C4-2B (cell line): Measurements from ENCODE around the gene SOX6.

Source experiments
- H3K27ac ChIP-seq: fragments of 450-650 bp; 2 replicates; pipeline ENCODE4 v1.5.1; 2017
- CTCF ChIP-seq: fragments of 450-650 bp; conservative IDR thresholded peaks from 2 replicates; pipeline ENCODE4 v1.5.1; 2017; ENCODE audit warnings: mild to moderate bottlenecking
- ZFX ChIP-seq: fragments of 450-650 bp; IDR thresholded peaks from 2 replicates; pipeline ENCODE4 v1.6.1; 2017

Gene SOX6

GRCh38 chr11:16356057-16356760 lies at the start of gene SOX6:
TSS of gene SOX6 (minus strand) at chr11:16356546. CDS start at chr11:16341248, 15,298 bp downstream.
- TF ChIP-seq CTCF, result no peak
- TF ChIP-seq ZFX, result no peak
- no peak within 1 kb of the TSS for H3K27ac ChIP-seq

- TF ChIP-seq ZFX (no peak), CTCF (no peak)
- no peak overlapping the region for H3K27ac ChIP-seq
Observed at GRCh38 chr11:16404781-16405285, 48.5 kb upstream of the SOX6 start.

GRCh38 chr11:16403851-16404250 lies 47.5 kb upstream of the SOX6 start:
- no peak overlapping the region for H3K27ac ChIP-seq
- TF ChIP-seq CTCF (no peak), ZFX (no peak)

- no peak for TF ChIP-seq ZFX
- no peak for TF ChIP-seq CTCF
- no peak overlapping the region for H3K27ac ChIP-seq
Observed at GRCh38 chr11:16403448-16403803, 47.1 kb upstream of the SOX6 start.

GRCh38 chr11:16402654-16403447 lies 46.5 kb upstream of the SOX6 start:
- no peak overlapping the region for H3K27ac ChIP-seq
- TF ChIP-seq CTCF, result no peak

GRCh38 chr11:16397390-16397789 lies 41.0 kb upstream of the SOX6 start:
- H3K27ac ChIP-seq, result no peak overlapping the region
- TF ChIP-seq CTCF, result no peak
- no peak for TF ChIP-seq ZFX

GRCh38 chr11:16395601-16396000 lies 39.3 kb upstream of the SOX6 start:
- TF ChIP-seq CTCF (no peak), ZFX (no peak)
- no peak overlapping the region for H3K27ac ChIP-seq
